H1 (cell line): ENCODE measurements around the gene C3orf20. TPM values are rescaled to one million over a fixed set of nuclear protein-coding genes. Genes with fewer than 3 reads are reported as not detected.

Experiments used
- POLR2AphosphoS5 ChIP-seq: IDR thresholded peaks from 2 replicates; pipeline ENCODE4 v1.6.1; 2011; ENCODE audit warnings: low read depth, low read length
- SP4 ChIP-seq: IDR thresholded peaks from 2 replicates; pipeline ENCODE4 v1.6.1; 2012; ENCODE audit warnings: low read length, inconsistent platforms
- TAF7 ChIP-seq: optimal IDR thresholded peaks from 2 replicates; pipeline ENCODE3; 2011; ENCODE audit warnings: low read depth, mild to moderate bottlenecking, inconsistent platforms, low read length, moderate library complexity, borderline replicate concordance
- polyA plus RNA-seq, 7 experiments: library from polyadenylated mRNA; depleted of rRNA in 3 of 7; stranded (reverse) in 5 of 7; unstranded in 2 of 7; fragments of >200 nt in 5 of 7; fragments of 200-250 nt in 2 of 7; gene quantifications; 1 replicate in 5 of 7; 2 replicates in 1 of 7; 4 replicates in 1 of 7; pipeline versions ENCODE4 v1.2.1 to v1.2.3, GENCODE V29; 2011 to 2013; ENCODE audit warnings: missing spikeins in 2 of 7, mixed read lengths in 2 of 7
- total RNA-seq: library from RNA; stranded (reverse); fragmentation: NEBNext Ultra II Directional; extraction: Animal tissue kit (Norgen Biotek cat#: 25700); gene quantifications from 2 replicates; pipeline ENCODE4 v1.2.1, GENCODE V29; 2021

C3orf20 gene
- total and polyA plus RNA-seq, 2 of the 8 experiments (the other 6 are each of a cell fraction or from before 2014, with no cell fraction given): not detected

- TF ChIP-seq TAF7: no peak
- no peak for TF ChIP-seq SP4
- no peak for TF ChIP-seq POLR2AphosphoS5
Observed at GRCh38 chr3:14740983-14741382, 66.0 kb downstream of the C3orf20 start (continued).
